Activated CD8-positive, alpha-beta memory T cell treated with anti-CD3 and anti-CD28 coated beads, Interleukin-2, amount 50 U/mL, for 1 hour (primary cell): ENCODE measurements around the gene PRADC1.

ENCODE experiments used
- DNase-seq: peaks from one replicate; pipeline ENCODE4 v3.0.0-alpha.2; 2020; ENCODE audit errors: extremely low read depth

Gene PRADC1

GRCh38 chr2:73258913-73259215 is 25.8 kb upstream of the PRADC1 start:
- no peak for DNase-seq

- no peak for DNase-seq
Measured at GRCh38 chr2:73258186-73258912, 25.3 kb upstream of the PRADC1 start.

- DNase-seq: no peak
Measured at GRCh38 chr2:73257425-73258125, 24.5 kb upstream of the PRADC1 start.

GRCh38 chr2:73257021-73257420 is 24.0 kb upstream of the PRADC1 start:
- no peak for DNase-seq

- no peak for DNase-seq
Measured at GRCh38 chr2:73256618-73256922, 23.5 kb upstream of the PRADC1 start.

- no peak for DNase-seq
Measured at GRCh38 chr2:73255907-73256617, 23.0 kb upstream of the PRADC1 start.

GRCh38 chr2:73255007-73255644 is 22.1 kb upstream of the PRADC1 start:
- DNase-seq: no peak

GRCh38 chr2:73254343-73255006 is 21.4 kb upstream of the PRADC1 start:
- DNase-seq: no peak

- no peak for DNase-seq
Measured at GRCh38 chr2:73253901-73254300, 20.9 kb upstream of the PRADC1 start.

GRCh38 chr2:73253400-73253799 is 20.4 kb upstream of the PRADC1 start:
- DNase-seq: no peak

GRCh38 chr2:73252238-73253027 is 19.4 kb upstream of the PRADC1 start:
- DNase-seq: no peak

GRCh38 chr2:73250872-73251846 is 18.1 kb upstream of the PRADC1 start:
- DNase-seq: no peak

- no peak for DNase-seq
Measured at GRCh38 chr2:73249636-73250035, 16.6 kb upstream of the PRADC1 start.

GRCh38 chr2:73246850-73247249 is 13.8 kb upstream of the PRADC1 start:
- no peak for DNase-seq

- no peak for DNase-seq
Measured at GRCh38 chr2:73244580-73244979, 11.5 kb upstream of the PRADC1 start.

- DNase-seq: no peak
Measured at GRCh38 chr2:73243884-73244570, 11.0 kb upstream of the PRADC1 start.

GRCh38 chr2:73239776-73240175 is 6.7 kb upstream of the PRADC1 start:
- DNase-seq: no peak

GRCh38 chr2:73238976-73239375 is 5.9 kb upstream of the PRADC1 start:
- DNase-seq: no peak

GRCh38 chr2:73238149-73238548 is 5.1 kb upstream of the PRADC1 start:
- no peak for DNase-seq

GRCh38 chr2:73237168-73237567 is 4.1 kb upstream of the PRADC1 start:
- no peak for DNase-seq
